HepG2 (cell line): ENCODE measurements around the gene ONECUT2. TPM values are rescaled to one million over a fixed set of nuclear protein-coding genes. Genes with fewer than 3 reads are reported as not detected.
A peak's percentile ranks its signal among the peaks of the same experiment; 100 is the strongest.

Experiments used
- ATAC-seq: fragments of 200-7000 bp; cut with Tn5 transposase; 3 replicates; pipeline ENCODE4 v1.9.1; 2020; ENCODE audit warnings: mild to moderate bottlenecking, moderate library complexity
- BruUV-seq: library from RNA; stranded (reverse); fragments of 400-500 nt; replicated peaks from 2 replicates; lab custom pipeline; 2021; lab: Mats Ljungman, UMichigan
- CTCF ChIA-PET: fragments of 300-600 bp; formaldehyde crosslinking; extraction: SDS; loops from one replicate; lab custom pipeline; 2021; ENCODE audit warnings: low total read pairs, inconsistent platforms, low intra/inter-chr PET ratio; lab: Yijun Ruan, JAX
- POLR2A ChIA-PET: fragments of 350-600 bp; sonication (Branson Sonifier 250); formaldehyde crosslinking; loops from one replicate; lab custom pipeline; 2020; ENCODE audit warnings: antibody characterized with exemption, inconsistent platforms; lab: Yijun Ruan, JAX
- DNase-seq: peaks from one replicate; pipeline ENCODE4 v3.0.0-alpha.2; 2015; ENCODE audit warnings: low spot score
- FAIRE-seq: peaks from 3 replicates; lab custom pipeline; 2011; peaks lifted over from hg19 to GRCh38; lab: Jason Lieb, UNC
- H2AFZ ChIP-seq: one replicate; pipeline ENCODE4 v1.6.1; 2011; ENCODE audit warnings: low read length, inconsistent platforms
- H3K27ac ChIP-seq: fragments of 300-600 bp; 3 replicates; pipeline ENCODE4 v1.8.0; 2011; ENCODE audit warnings: mixed run types, mild to moderate bottlenecking, mixed read lengths, low read length, inconsistent platforms; ENCODE audit not compliant: insufficient read depth; ENCODE audit errors: extremely low read length
- H3K27me3 ChIP-seq, 2 experiments: fragments of 200-600 bp in 1 of 2; 2 replicates in 1 of 2; 3 replicates in 1 of 2; pipeline versions ENCODE4 v1.6.0 to v1.8.0; 2011; ENCODE audit warnings: low read length in 2 of 2, mild to moderate bottlenecking in 2 of 2, moderate library complexity in 2 of 2, inconsistent platforms in 1 of 2; ENCODE audit not compliant: insufficient read depth in 2 of 2, control insufficient read depth in 1 of 2
- H3K36me3 ChIP-seq, 2 experiments: fragments of 200-600 bp in 1 of 2; replicated peaks in 1 of 2; 2 replicates in 1 of 2; 3 replicates in 1 of 2; pipeline versions ENCODE4 v1.5.1 to v1.8.0; 2011; ENCODE audit warnings: low read length in 2 of 2, inconsistent platforms in 1 of 2; ENCODE audit not compliant: insufficient read depth in 2 of 2, control insufficient read depth in 1 of 2
- H3K4me1 ChIP-seq: 2 replicates; pipeline ENCODE4 v1.5.1; 2012; ENCODE audit warnings: low read length, inconsistent platforms; ENCODE audit not compliant: insufficient read depth
- H3K4me2 ChIP-seq: 2 replicates; pipeline ENCODE4 v1.6.0; 2011; ENCODE audit warnings: low read depth, low read length, inconsistent platforms
- H3K4me3 ChIP-seq, 3 experiments: fragments of 200-600 bp in 1 of 3; sonication (generic), shearing (Covaris generic) in 1 of 3; replicated peaks in 1 of 3; 2 replicates each; pipeline ENCODE4 v1.5.1; 2011 to 2016; ENCODE audit warnings: low read length in 3 of 3, inconsistent platforms in 2 of 3, low read depth in 2 of 3, mild to moderate bottlenecking in 2 of 3, control low read depth in 1 of 3, mixed read lengths in 1 of 3; ENCODE audit not compliant: insufficient read depth in 1 of 3
- H3K79me2 ChIP-seq: one replicate; pipeline ENCODE4 v1.6.1; 2011; ENCODE audit warnings: low read length, inconsistent platforms; ENCODE audit not compliant: insufficient read depth
- H3K9ac ChIP-seq: 2 replicates; pipeline ENCODE4 v1.6.0; 2011; ENCODE audit warnings: mild to moderate bottlenecking, low read depth, low read length, inconsistent platforms; ENCODE audit not compliant: insufficient read depth
- H3K9me3 ChIP-seq: 2 replicates; pipeline ENCODE4 v1.5.1; 2012; ENCODE audit warnings: mild to moderate bottlenecking, low read length
- H4K20me1 ChIP-seq: 2 replicates; pipeline ENCODE4 v1.6.0; 2011; ENCODE audit warnings: inconsistent platforms, mild to moderate bottlenecking, low read length, moderate library complexity; ENCODE audit not compliant: insufficient read depth
- BATF2 ChIP-seq: sonication (generic); formaldehyde crosslinking; IDR thresholded peaks from 2 replicates; pipeline ENCODE4 v1.8.0; 2022; ENCODE audit warnings: mild to moderate bottlenecking, missing genetic modification reagents, moderate library complexity
- CBFB ChIP-seq: sonication (generic); formaldehyde crosslinking; IDR thresholded peaks from 2 replicates; pipeline ENCODE4 v1.4.0; 2020; ENCODE audit warnings: missing genetic modification reagents
- DR1 ChIP-seq: sonication (generic); formaldehyde crosslinking; IDR thresholded peaks from 2 replicates; pipeline ENCODE4 v1.8.0; 2021; ENCODE audit warnings: mild to moderate bottlenecking, missing genetic modification reagents, inconsistent platforms
- GPN1 ChIP-seq: sonication (generic); formaldehyde crosslinking; IDR thresholded peaks from 2 replicates; pipeline ENCODE4 v1.5.1; 2020; ENCODE audit warnings: missing genetic modification reagents, borderline replicate concordance
- JUNB ChIP-seq: sonication (generic); formaldehyde crosslinking; IDR thresholded peaks from 2 replicates; pipeline ENCODE4 v1.8.0; 2022; ENCODE audit warnings: missing genetic modification reagents, mild to moderate bottlenecking, borderline replicate concordance
- RORA ChIP-seq: sonication (generic); formaldehyde crosslinking; IDR thresholded peaks from 2 replicates; pipeline ENCODE4 v1.5.0; 2020; ENCODE audit warnings: mild to moderate bottlenecking, missing genetic modification reagents, moderate library complexity
- ZMYM4 ChIP-seq: sonication (generic); formaldehyde crosslinking; IDR thresholded peaks from 2 replicates; pipeline ENCODE4 v1.8.1; 2023; ENCODE audit warnings: mild to moderate bottlenecking, missing genetic modification reagents
- WGBS: methylation state at CpG from one replicate; pipeline ENCODE4 v1.1.6; 2017; ENCODE audit warnings: low lambda C conversion rate; 5-methylcytosine and 5-hydroxymethylcytosine counted together
- in situ Hi-C: cut with HindIII; loops from 2 replicates; pipeline ENCODE4 v1.10.0; 2017; ENCODE audit warnings: low pct_unique_long_range_greater_than_20kb; ENCODE audit not compliant: extremely low pct_ligation_motif_present
- intact Hi-C: fragments of 100-400 bp; cut with micrococcal nuclease; formaldehyde crosslinking; loops from one replicate; pipeline ENCODE4 v1.10.0; 2022; ENCODE audit not compliant: unreplicated experiment
- polyA plus RNA-seq, 8 experiments: library from polyadenylated mRNA; depleted of rRNA in 3 of 8; stranded (reverse) in 7 of 8; unstranded in 1 of 8; fragments of >200 nt; fragmentation: Illumina TruSeq in 4 of 8; extraction: Trizol in 4 of 8; gene quantifications; 2 replicates each; pipeline versions ENCODE4 v1.2.1 to v1.2.3, GENCODE V29; 2011 to 2016; ENCODE audit warnings: low read depth in 4 of 8, missing spikeins in 1 of 8, mixed read lengths in 1 of 8; ENCODE audit not compliant: insufficient read depth in 1 of 8
- total RNA-seq, 5 experiments: library from RNA; depleted of rRNA; stranded (reverse); fragments of >200 nt; fragmentation: Illumina TruSeq; extraction: Trizol; gene quantifications; 2 replicates each; pipeline ENCODE4 v1.2.3, GENCODE V29; 2016; ENCODE audit warnings: low read depth in 1 of 5

ONECUT2 gene
- total and polyA plus RNA-seq, 2 of the 13 experiments (the other 11 are each of a cell fraction or from before 2014, with no cell fraction given) = 3.0 to 3.2 TPM

- no peak for TF ChIP-seq DR1 (CRISPR knock-in tag)
Observed at GRCh38 chr18:57431467-57432080, 3.6 kb upstream of the ONECUT2 start (continued).

GRCh38 chr18:57432140-57432539, 3.0 kb upstream of the ONECUT2 start:
- CTCF ChIA-PET = no interaction called here
- Histone ChIP-seq H3K27ac (no peak overlapping the region), H3K9me3 (no peaks in the 10 kb centered on the region), H3K79me2 (peaks cover 6% of the 10 kb centered on the region), H4K20me1 (no peaks in the 10 kb centered on the region), H3K4me1 (peaks cover 26% of the 10 kb centered on the region), H3K4me2 (no peak overlapping the region), H3K9ac (no peak overlapping the region), H2AFZ (no peak overlapping the region), H3K27me3 (peaks cover 0 to 14% of the 10 kb centered on the region in 2 experiments; a peak in 2 of 5 replicates), H3K4me3 (no peak overlapping the region), H3K36me3 (no peaks in the 10 kb centered on the region)
- TF ChIP-seq RORA (CRISPR knock-in tag) = no peak
- intact Hi-C loops (no loop called here), in situ Hi-C loops (no loop called here)
- POLR2A ChIA-PET = no interaction called here
- FAIRE-seq = no peak
- 76% methylated on average over 4 of the region's 4 CpGs for WGBS
- BruUV-seq = no TSS peak
- ATAC-seq = no peak
- no peak for DNase-seq

- ChIA-PET CTCF (no interaction called here), POLR2A (no interaction called here)
- peaks cover 8% of the 10 kb centered on the region for H3K79me2 ChIP-seq
- peak overlapping the region; percentile 69 to 84 (median 78); a peak in 3 of 6 replicates for H3K4me3 ChIP-seq
- peak overlapping the region; percentile 98 for H3K4me2 ChIP-seq
- peaks cover 0 to 14% of the 10 kb centered on the region in 2 experiments; a peak in 2 of 5 replicates for H3K27me3 ChIP-seq
- intact Hi-C loops = no loop called here
- H3K4me1 ChIP-seq = peaks cover 26% of the 10 kb centered on the region
- DNase-seq (no peak), ATAC-seq (no peak), FAIRE-seq (no peak)
- no peaks in the 10 kb centered on the region for H3K36me3 ChIP-seq
- 68% methylated on average over 9 of the region's 9 CpGs for WGBS
- H3K9me3 ChIP-seq = no peaks in the 10 kb centered on the region
- H3K9ac ChIP-seq = no peak overlapping the region
- H4K20me1 ChIP-seq = no peaks in the 10 kb centered on the region
- BruUV-seq = no TSS peak
- in situ Hi-C loops = no loop called here
- H2AFZ ChIP-seq = no peak overlapping the region
- H3K27ac ChIP-seq = no peak overlapping the region
- no peak for TF ChIP-seq CBFB (CRISPR knock-in tag)
- no peak for TF ChIP-seq BATF2 (CRISPR knock-in tag)
- TF ChIP-seq ZMYM4 (CRISPR knock-in tag) = no peak
- no peak for TF ChIP-seq JUNB (CRISPR knock-in tag)
- TF ChIP-seq GPN1 = no peak
Observed at GRCh38 chr18:57432751-57433400, 2.3 kb upstream of the ONECUT2 start.
